RWPE2 (cell line): Measurements from ENCODE around the gene CCL3.
"Not testable (repeated sequence)": the region's sequence is repeated elsewhere in the genome, so short reads cannot be mapped to it uniquely, and the experiment has no call there.

Experiments
- ATAC-seq: fragments of 200-7000 bp; cut with Tn5 transposase; 3 replicates; pipeline ENCODE4 v1.9.1; 2021; ENCODE audit warnings: low read depth
- DNase-seq: peaks from one replicate; pipeline ENCODE4 v3.0.0-alpha.2; 2020; ENCODE audit warnings: low spot score
- H3K27ac ChIP-seq: fragments of 450-650 bp; 2 replicates; pipeline ENCODE4 v1.5.1; 2017; ENCODE audit warnings: mild to moderate bottlenecking; ENCODE audit not compliant: poor library complexity, severe bottlenecking
- H3K27me3 ChIP-seq: fragments of 250-450 bp; sonication (Bioruptor Pico); 2 replicates; pipeline ENCODE4 v1.5.1; 2021; ENCODE audit warnings: mild to moderate bottlenecking, moderate library complexity; ENCODE audit not compliant: insufficient read depth, poor library complexity, severe bottlenecking
- H3K36me3 ChIP-seq: fragments of 250-450 bp; sonication (Bioruptor Pico); 2 replicates; pipeline ENCODE4 v1.5.1; 2020; ENCODE audit warnings: low read depth, mild to moderate bottlenecking, moderate library complexity
- H3K4me1 ChIP-seq: fragments of 250-450 bp; sonication (Bioruptor Pico); 2 replicates; pipeline ENCODE4 v1.5.1; 2021; ENCODE audit warnings: mild to moderate bottlenecking, moderate library complexity; ENCODE audit not compliant: insufficient read depth, poor library complexity, severe bottlenecking
- H3K4me3 ChIP-seq: fragments of 250-450 bp; sonication (Bioruptor Pico); 2 replicates; pipeline ENCODE4 v1.5.1; 2021; ENCODE audit warnings: mild to moderate bottlenecking, moderate library complexity; ENCODE audit not compliant: severe bottlenecking
- H3K9me3 ChIP-seq: fragments of 250-450 bp; sonication (Bioruptor Pico); 2 replicates; pipeline ENCODE4 v1.5.1; 2021; ENCODE audit warnings: mild to moderate bottlenecking, moderate library complexity; ENCODE audit not compliant: severe bottlenecking
- TF ChIP-seq, protein P1 (sequence below): fragments of 450-650 bp; IDR thresholded peaks from one replicate; pipeline ENCODE4 v1.5.1; 2017; ENCODE audit warnings: mild to moderate bottlenecking, moderate library complexity; ENCODE audit not compliant: poor library complexity, severe bottlenecking

CCL3 gene

DNA sequence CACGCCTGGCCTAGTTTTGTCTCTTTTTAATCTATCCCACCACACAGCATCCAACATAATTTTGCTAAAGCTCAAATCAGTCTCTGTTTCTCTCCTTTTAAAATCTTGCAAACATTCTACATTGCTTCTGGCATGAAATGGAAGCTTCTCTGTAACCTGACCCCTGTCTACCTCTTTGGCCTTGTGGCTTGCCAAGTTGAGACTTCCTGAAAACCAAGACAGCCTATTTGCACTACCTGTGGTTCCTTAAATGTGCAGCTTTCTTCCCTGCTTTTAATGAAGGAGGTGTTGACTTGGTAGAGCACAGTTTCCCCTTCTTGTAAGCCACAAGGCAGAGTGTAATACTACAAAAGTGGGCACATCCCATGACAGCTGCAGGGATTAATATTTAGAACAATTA is 6.0 kb upstream of the CCL3 start:
- Histone ChIP-seq H3K4me1 (no peaks in the 10 kb centered on the region), H3K27me3 (peaks cover 13% of the 10 kb centered on the region), H3K36me3 (no peaks in the 10 kb centered on the region), H3K27ac (no peak overlapping the region), H3K9me3 (no peaks in the 10 kb centered on the region), H3K4me3 (no peak overlapping the region)
- TF ChIP-seq, protein P1, sequence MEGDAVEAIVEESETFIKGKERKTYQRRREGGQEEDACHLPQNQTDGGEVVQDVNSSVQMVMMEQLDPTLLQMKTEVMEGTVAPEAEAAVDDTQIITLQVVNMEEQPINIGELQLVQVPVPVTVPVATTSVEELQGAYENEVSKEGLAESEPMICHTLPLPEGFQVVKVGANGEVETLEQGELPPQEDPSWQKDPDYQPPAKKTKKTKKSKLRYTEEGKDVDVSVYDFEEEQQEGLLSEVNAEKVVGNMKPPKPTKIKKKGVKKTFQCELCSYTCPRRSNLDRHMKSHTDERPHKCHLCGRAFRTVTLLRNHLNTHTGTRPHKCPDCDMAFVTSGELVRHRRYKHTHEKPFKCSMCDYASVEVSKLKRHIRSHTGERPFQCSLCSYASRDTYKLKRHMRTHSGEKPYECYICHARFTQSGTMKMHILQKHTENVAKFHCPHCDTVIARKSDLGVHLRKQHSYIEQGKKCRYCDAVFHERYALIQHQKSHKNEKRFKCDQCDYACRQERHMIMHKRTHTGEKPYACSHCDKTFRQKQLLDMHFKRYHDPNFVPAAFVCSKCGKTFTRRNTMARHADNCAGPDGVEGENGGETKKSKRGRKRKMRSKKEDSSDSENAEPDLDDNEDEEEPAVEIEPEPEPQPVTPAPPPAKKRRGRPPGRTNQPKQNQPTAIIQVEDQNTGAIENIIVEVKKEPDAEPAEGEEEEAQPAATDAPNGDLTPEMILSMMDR: no peak
- no peak for ATAC-seq
- DNase-seq: no peak

DNA sequence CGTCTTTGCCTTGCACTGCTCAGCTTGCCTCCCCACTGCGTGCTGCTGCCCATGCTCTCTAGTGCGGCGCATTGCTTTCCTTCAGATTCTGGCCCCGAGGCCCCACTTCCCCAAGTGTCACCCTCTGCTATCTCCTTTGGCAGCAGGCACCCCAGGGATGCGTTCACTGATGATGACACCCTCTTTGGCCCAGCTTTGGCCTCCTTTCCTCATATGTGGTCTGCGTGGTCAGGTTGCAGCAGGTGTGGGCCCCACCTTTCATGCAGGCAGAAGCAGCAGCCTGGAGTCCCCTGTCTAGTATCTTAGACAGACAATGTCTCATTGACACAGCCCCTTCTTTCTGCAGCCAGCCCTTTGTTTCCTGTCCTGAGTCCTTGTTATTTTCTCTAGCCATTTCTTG is 4.8 kb upstream of the CCL3 start:
- Histone ChIP-seq H3K27ac (no peak overlapping the region), H3K36me3 (no peaks in the 10 kb centered on the region), H3K27me3 (peaks cover 19% of the 10 kb centered on the region), H3K4me1 (no peaks in the 10 kb centered on the region), H3K9me3 (no peaks in the 10 kb centered on the region), H3K4me3 (no peak overlapping the region)
- no peak for ATAC-seq
- TF ChIP-seq, protein P1: no peak
- DNase-seq: no peak

DNA sequence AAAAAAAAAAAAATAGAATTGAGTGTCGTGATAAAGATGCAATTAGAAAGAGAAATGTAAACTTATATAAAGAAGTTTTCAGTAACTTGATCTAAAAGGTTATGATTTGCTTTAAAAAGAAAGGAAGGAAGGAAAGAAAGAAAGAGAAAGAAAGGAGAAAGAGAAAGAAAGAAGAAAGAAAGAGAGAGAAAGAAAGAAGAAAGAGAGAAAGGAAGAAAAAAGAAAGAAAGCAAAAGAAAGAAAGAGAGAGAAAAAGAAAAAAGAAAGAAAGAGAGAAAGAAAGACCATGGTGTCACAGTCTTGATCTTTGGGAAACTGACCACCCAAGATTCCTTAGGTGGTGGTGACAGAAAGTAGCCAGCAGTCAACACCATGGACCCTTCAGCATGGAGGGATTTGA is 4.3 kb upstream of the CCL3 start:
- H3K4me1 ChIP-seq: no peaks in the 10 kb centered on the region
- TF ChIP-seq, protein P1: no peak

DNA sequence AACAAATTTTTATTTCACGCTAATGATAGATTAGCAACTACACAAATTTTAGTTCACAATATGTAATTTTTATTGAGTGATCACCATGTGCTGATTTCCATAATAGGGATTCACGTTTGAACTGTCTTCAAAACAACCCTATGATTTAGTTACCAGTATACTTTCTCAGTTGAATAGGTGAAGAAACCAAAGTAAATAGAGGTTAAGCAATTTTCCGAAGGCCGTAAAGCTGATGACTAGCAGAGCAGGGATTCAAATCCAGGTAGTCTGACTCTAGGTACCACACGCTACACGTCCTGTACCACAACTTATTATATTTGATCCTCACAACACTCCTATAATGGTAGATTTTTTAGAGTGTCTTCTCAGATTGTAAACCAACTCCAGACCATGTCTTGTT is 2.8 kb upstream of the CCL3 start:
- not testable (repeated sequence) for ATAC-seq, H3K4me1 ChIP-seq, H3K27ac ChIP-seq, H3K9me3 ChIP-seq, H3K36me3 ChIP-seq, H3K4me3 ChIP-seq, DNase-seq
- H3K27me3 ChIP-seq: peaks cover 19% of the 10 kb centered on the region

More for the DNA sequence above, 4.3 kb upstream of the CCL3 start:
- peaks cover 19% of the 10 kb centered on the region for H3K27me3 ChIP-seq
- H3K4me3 ChIP-seq: no peak overlapping the region
- no peaks in the 10 kb centered on the region for H3K9me3 ChIP-seq
- H3K36me3 ChIP-seq: no peaks in the 10 kb centered on the region
- ATAC-seq (no peak), DNase-seq (no peak)
- H3K27ac ChIP-seq: no peak overlapping the region

DNA sequence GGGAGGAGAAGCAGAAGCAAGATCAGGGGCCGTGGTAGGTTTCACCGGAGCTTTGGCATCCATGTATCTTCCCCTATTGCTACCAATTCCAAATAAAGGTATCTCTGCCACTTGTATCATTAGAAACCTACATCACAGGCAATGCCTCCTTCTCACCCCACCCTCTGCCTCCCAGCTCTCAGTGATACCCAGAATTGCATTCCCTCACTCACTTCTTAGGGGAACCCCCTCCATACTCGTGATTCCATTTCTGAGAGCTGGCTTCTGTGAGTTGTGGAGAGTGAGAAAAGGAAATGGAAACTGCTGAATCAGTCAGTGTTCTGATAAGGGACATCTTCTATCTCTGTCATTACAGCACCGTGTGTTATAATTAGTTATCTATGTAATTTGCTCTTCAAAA is 2.3 kb upstream of the CCL3 start:
- DNase-seq: no peak
- Histone ChIP-seq H3K27me3 (peaks cover 19% of the 10 kb centered on the region), H3K36me3 (no peaks in the 10 kb centered on the region), H3K4me1 (no peaks in the 10 kb centered on the region), H3K27ac (no peak overlapping the region), H3K9me3 (no peaks in the 10 kb centered on the region), H3K4me3 (no peak overlapping the region)
- TF ChIP-seq, protein P1: no peak
- ATAC-seq: no peak
